Kidney (tissue), 14 donors: ENCODE results near the gene SPO11. TPM values are rescaled to one million over a fixed set of nuclear protein-coding genes. Genes with fewer than 3 reads are reported as not detected.
A peak's percentile ranks its signal among the peaks of the same experiment; 100 is the strongest.

Experiments
- DNase-seq, 5 donors: peaks; one replicate each; pipeline ENCODE4 v3.0.0-alpha.2; 2013 to 2020
- FAIRE-seq: peaks from 2 replicates; lab custom pipeline; 2012; peaks lifted over from hg19 to GRCh38; lab: Jason Lieb, UNC
- H3K27ac ChIP-seq, 2 donors: one replicate each; pipeline ENCODE4 v1.7.0; 2013; ENCODE audit warnings: low read depth in 2 of 2, low read length in 2 of 2, inconsistent platforms in 1 of 2
- H3K27me3 ChIP-seq: one replicate; pipeline ENCODE4 v1.7.1; 2013; ENCODE audit warnings: low read length, inconsistent platforms; ENCODE audit not compliant: control insufficient read depth, insufficient read depth
- H3K36me3 ChIP-seq, 3 donors: one replicate each; pipeline versions ENCODE4 v1.7.0 to v1.7.1; 2013; ENCODE audit warnings: low read length in 3 of 3, control low read depth in 1 of 3, inconsistent platforms in 1 of 3; ENCODE audit not compliant: insufficient read depth in 3 of 3, control insufficient read depth in 2 of 3
- H3K4me1 ChIP-seq, 3 donors: one replicate each; pipeline versions ENCODE4 v1.7.0 to v1.7.1; 2013; ENCODE audit warnings: low read length in 3 of 3, inconsistent platforms in 1 of 3, low read depth in 1 of 3; ENCODE audit not compliant: control insufficient read depth in 2 of 3, insufficient read depth in 2 of 3
- H3K4me3 ChIP-seq, 3 donors: one replicate each; pipeline versions ENCODE4 v1.7.0 to v1.8.1; 2013; ENCODE audit warnings: low read length in 3 of 3, control low read depth in 1 of 3, inconsistent platforms in 1 of 3
- H3K9ac ChIP-seq, 3 donors: one replicate each; pipeline versions ENCODE4 v1.7.0 to v1.7.1; 2013; ENCODE audit warnings: low read length in 3 of 3, control low read depth in 1 of 3, inconsistent platforms in 1 of 3
- H3K9me3 ChIP-seq, 3 donors: one replicate each; pipeline versions ENCODE4 v1.7.0 to v1.7.1; 2013; ENCODE audit warnings: low read length in 3 of 3, control low read depth in 1 of 3, inconsistent platforms in 1 of 3; ENCODE audit not compliant: control insufficient read depth in 2 of 3, insufficient read depth in 1 of 3
- CTCF ChIP-seq: IDR thresholded peaks from 3 replicates; pipeline ENCODE4 v1.5.1; 2012; ENCODE audit warnings: mild to moderate bottlenecking, moderate library complexity, borderline replicate concordance; ENCODE audit not compliant: insufficient read depth; ENCODE audit errors: extremely low read depth
- intact Hi-C: fragments of 100-400 bp; cut with DNase I; formaldehyde crosslinking; loops from one replicate; pipeline ENCODE4 v1.11.1; 2022
- polyA plus RNA-seq: library from polyadenylated mRNA; stranded (reverse); fragments of 350-450 nt; fragmentation: Illumina TruSeq; extraction: RNeasy Lipid Tissue Mini Kit (QIAGEN cat#74804); gene quantifications from one replicate; pipeline ENCODE4 v1.2.3, GENCODE V29; 2014; ENCODE audit warnings: low read depth, low replicate concordance; ENCODE audit not compliant: insufficient read depth
- total RNA-seq: library from RNA; stranded (reverse); fragmentation: NEBNext Ultra II Directional; extraction: Animal tissue kit (Norgen Biotek cat#: 25700); gene quantifications from one replicate; pipeline ENCODE4 v1.2.1, GENCODE V29; 2021
- donor health status: control.
- donor health status: control.
- donor health status: control.
- donor health status: control.
- donor health status: control.
- donor health status: DM: yes; HTN: yes; CAD: no.
- donor health status: Normal renal cell carcinoma (clear cell type).

Gene SPO11
- total and polyA plus RNA-seq, 2 donors from 2014 or later, result not detected

DNA sequence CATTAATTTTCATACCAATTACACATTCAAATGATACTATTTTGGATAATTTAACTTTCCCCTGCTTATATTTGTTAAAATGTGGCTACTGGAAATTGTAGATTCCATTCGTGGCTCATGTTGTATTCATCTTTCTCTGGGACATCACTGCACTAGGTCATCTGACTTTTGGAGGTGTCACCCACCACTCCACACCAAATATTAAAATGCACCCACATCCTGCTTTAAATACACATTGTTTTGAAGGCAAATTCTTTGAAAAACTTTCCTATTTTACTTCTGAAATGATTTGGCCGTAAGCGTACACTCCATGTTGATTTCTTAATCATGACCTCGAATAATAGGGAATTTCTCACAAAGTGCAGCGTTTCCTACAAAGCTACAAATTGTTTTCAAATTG is 52.9 kb downstream of the SPO11 start:
- Histone ChIP-seq H3K27me3 (no peaks in the 10 kb centered on the region), H3K36me3 (peaks cover 0 to 10% (median 3%) of the 10 kb centered on the region in 3 donors), H3K4me1 (no peaks in the 10 kb centered on the region), H3K27ac (no peak overlapping the region), H3K4me3 (no peak overlapping the region), H3K9me3 (no peaks in the 10 kb centered on the region), H3K9ac (no peak overlapping the region)
- no peak for DNase-seq
- intact Hi-C loops, result loop anchor here (5.0 kb wide), 1 partner anchor 120 kb away; no protein-coding TSS in a partner anchor
- no peak for TF ChIP-seq CTCF
- FAIRE-seq, result no peak

DNA sequence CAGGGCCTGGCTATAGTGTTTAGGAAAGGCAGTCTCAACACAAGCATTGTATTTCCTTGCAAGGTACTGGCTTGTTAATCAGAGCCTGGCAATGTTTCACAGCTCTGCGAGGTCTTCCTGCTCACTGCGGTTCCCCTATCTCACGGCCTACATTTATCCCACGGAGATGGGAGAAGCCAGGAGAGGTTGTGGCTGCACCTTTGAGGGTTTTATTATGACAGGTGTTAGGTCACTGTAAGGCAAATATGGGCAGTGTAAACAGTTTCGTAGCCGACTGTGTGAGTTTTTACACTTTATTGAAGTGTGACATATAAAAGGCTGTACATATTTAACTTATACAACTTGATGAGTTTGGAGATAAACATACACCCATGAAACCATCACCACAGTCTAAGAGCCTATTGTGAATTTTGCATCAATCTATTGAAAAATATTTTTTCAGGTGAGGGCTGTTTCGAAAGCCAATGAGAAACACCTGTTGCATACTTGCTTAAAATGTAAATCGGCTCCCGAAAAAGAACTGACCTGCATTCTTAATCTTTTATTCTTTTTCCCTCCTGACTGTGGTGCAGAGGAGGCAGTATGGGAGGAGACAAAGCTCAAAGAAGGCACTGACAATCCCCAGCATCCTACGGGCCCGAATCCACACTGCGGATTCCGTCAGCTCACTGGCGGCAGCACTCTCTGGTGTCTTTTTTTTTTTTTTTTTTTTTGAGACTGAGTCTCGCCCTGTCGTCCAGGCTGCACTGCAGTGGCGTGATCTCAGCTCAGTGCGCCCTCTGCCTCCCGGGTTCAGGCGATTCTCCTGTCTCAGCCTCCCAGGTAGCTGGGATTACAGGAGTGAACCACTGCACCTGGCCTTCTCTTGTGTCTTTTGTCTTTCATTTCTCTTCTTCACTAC is 54.1 kb downstream of the SPO11 start:
- no peak overlapping the region for H3K4me3 ChIP-seq
- intact Hi-C loops, result loop anchor here (5.0 kb wide), 1 partner anchor 119 kb away; no protein-coding TSS in a partner anchor
- peaks cover 0 to 2% (median 0%) of the 10 kb centered on the region in 3 donors for H3K36me3 ChIP-seq
- no peak for TF ChIP-seq CTCF
- H3K27me3 ChIP-seq, result no peaks in the 10 kb centered on the region
- DNase-seq, result peak in 2 of 5 donors; percentile 31 to 40
- H3K9me3 ChIP-seq, result no peaks in the 10 kb centered on the region
- H3K4me1 ChIP-seq, result no peaks in the 10 kb centered on the region
- H3K27ac ChIP-seq, result no peak overlapping the region
- no peak for FAIRE-seq
- H3K9ac ChIP-seq, result no peak overlapping the region

DNA sequence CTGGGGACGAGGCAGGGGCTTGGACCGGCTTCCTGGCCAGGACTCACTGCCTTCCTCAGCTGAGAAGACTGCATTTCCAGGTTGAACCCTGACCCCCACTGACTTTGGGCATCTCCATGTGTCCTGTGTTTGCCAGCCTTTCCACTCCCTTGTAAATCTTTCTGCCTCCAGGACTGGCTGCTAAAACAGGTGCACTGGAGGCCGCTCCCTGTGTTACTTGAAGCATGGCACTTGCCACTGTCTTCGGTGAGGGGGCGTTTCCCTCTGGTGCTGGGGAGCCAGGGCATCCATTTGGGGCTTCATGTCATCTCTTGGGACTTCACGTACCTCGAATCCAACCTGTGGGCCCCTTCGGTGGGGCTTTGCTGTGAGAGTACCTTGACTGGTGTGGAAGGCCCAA is 54.9 kb downstream of the SPO11 start:
- no peak overlapping the region for H3K9ac ChIP-seq
- H3K9me3 ChIP-seq, result no peaks in the 10 kb centered on the region
- FAIRE-seq (no peak), DNase-seq (peak in 2 of 5 donors; percentile 35 to 38)
- H3K36me3 ChIP-seq, result peaks cover 0 to 2% (median 0%) of the 10 kb centered on the region in 3 donors
- no peak for TF ChIP-seq CTCF
- peaks cover 0 to 1% (median 0%) of the 10 kb centered on the region in 3 donors for H3K4me1 ChIP-seq
- intact Hi-C loops, result loop anchor here (5.0 kb wide), 1 partner anchor 118 kb away; no protein-coding TSS in a partner anchor
- no peaks in the 10 kb centered on the region for H3K27me3 ChIP-seq
- no peak overlapping the region for H3K27ac ChIP-seq
- H3K4me3 ChIP-seq, result no peak overlapping the region
